Panc1 (cell line): ENCODE data around the gene ABCG1. TPM values are rescaled to one million over a fixed set of nuclear protein-coding genes. Genes with fewer than 3 reads are reported as not detected.

Experiments used
- ATAC-seq: fragments of 200-7000 bp; cut with Tn5 transposase; 2 replicates; pipeline ENCODE4 v1.9.1; 2020; ENCODE audit warnings: mild to moderate bottlenecking, moderate library complexity
- BruUV-seq: library from RNA; stranded (reverse); fragments of 400-500 nt; replicated peaks from 2 replicates; lab custom pipeline; 2021; lab: Mats Ljungman, UMichigan
- CTCF ChIA-PET: fragments of 300-600 bp; sonication (Branson Sonifier 250); formaldehyde crosslinking; loops from one replicate; lab custom pipeline; 2022; ENCODE audit warnings: antibody characterized with exemption; lab: Charles Lee
- POLR2A ChIA-PET: fragments of 300-600 bp; sonication (Branson Sonifier 250); formaldehyde crosslinking; loops from one replicate; lab custom pipeline; 2022; ENCODE audit warnings: antibody characterized with exemption; lab: Charles Lee
- DNase-seq: peaks from one replicate; pipeline ENCODE4 v3.0.0-alpha.2; 2010; ENCODE audit warnings: low read depth, low spot score
- H3K27ac ChIP-seq: 2 replicates; pipeline ENCODE4 v1.5.1; 2011; ENCODE audit warnings: mild to moderate bottlenecking, low read length, inconsistent platforms
- H3K27me3 ChIP-seq: fragments of 200-500 bp; sonication (Bioruptor generic); 2 replicates; pipeline ENCODE4 v1.6.0; 2014; ENCODE audit warnings: low read length, inconsistent platforms; ENCODE audit not compliant: control insufficient read depth, insufficient read depth
- H3K36me3 ChIP-seq: fragments of 200-500 bp; sonication (Bioruptor generic); 2 replicates; pipeline ENCODE4 v1.5.1; 2014; ENCODE audit warnings: inconsistent platforms, mild to moderate bottlenecking, low read length, moderate library complexity; ENCODE audit not compliant: control insufficient read depth, insufficient read depth
- H3K4me1 ChIP-seq: 2 replicates; pipeline ENCODE4 v1.5.1; 2011; ENCODE audit warnings: inconsistent platforms, mild to moderate bottlenecking, low read length, moderate library complexity; ENCODE audit not compliant: control insufficient read depth, insufficient read depth
- H3K4me3 ChIP-seq, 2 experiments: 2 replicates each; pipeline ENCODE4 v1.5.1; 2011 to 2012; ENCODE audit warnings: low read depth in 2 of 2, low read length in 2 of 2, mild to moderate bottlenecking in 2 of 2, inconsistent platforms in 1 of 2, moderate library complexity in 1 of 2
- H3K9me3 ChIP-seq: fragments of 200-500 bp; sonication (Bioruptor generic); 2 replicates; pipeline ENCODE4 v1.5.1; 2014; ENCODE audit warnings: low read depth, mild to moderate bottlenecking, inconsistent platforms, low read length, moderate library complexity; ENCODE audit not compliant: control insufficient read depth, insufficient read depth
- POLR2AphosphoS5 ChIP-seq: IDR thresholded peaks from 2 replicates; pipeline ENCODE4 v1.6.1; 2012; ENCODE audit warnings: mild to moderate bottlenecking, low read depth, low read length, moderate library complexity
- SIN3A ChIP-seq: IDR thresholded peaks from 2 replicates; pipeline ENCODE4 v1.6.1; 2012; ENCODE audit warnings: low read depth, mild to moderate bottlenecking, low read length, moderate library complexity, borderline replicate concordance; ENCODE audit not compliant: insufficient read depth
- TCF7L2 ChIP-seq: IDR thresholded peaks from 2 replicates; pipeline ENCODE4 v1.6.1; 2011; ENCODE audit warnings: mild to moderate bottlenecking, low read depth, low read length, inconsistent platforms
- in situ Hi-C: cut with HindIII; loops from 2 replicates; pipeline ENCODE4 v1.10.0; 2016; ENCODE audit warnings: low sequenced_read_pairs, low pct_unique_long_range_greater_than_20kb
- intact Hi-C: fragments of 100-400 bp; cut with micrococcal nuclease; formaldehyde crosslinking; loops from one replicate; pipeline ENCODE4 v1.10.0; 2022; ENCODE audit not compliant: unreplicated experiment
- total RNA-seq: library from RNA; stranded (reverse); gene quantifications from one replicate; pipeline ENCODE4 v1.2.1, GENCODE V29; 2021; ENCODE audit not compliant: unreplicated experiment
- TF ChIP-seq, protein P1 (sequence below), 2 experiments: IDR thresholded peaks; 2 replicates each; pipeline ENCODE4 v1.6.1; 2011 to 2012; ENCODE audit warnings: low read depth in 2 of 2, control low read depth in 1 of 2, low read length in 1 of 2, mild to moderate bottlenecking in 1 of 2, moderate library complexity in 1 of 2; ENCODE audit not compliant: insufficient read depth in 1 of 2
- TF ChIP-seq, protein P2 (sequence below): fragments of 450-650 bp; IDR thresholded peaks from 2 replicates; pipeline ENCODE4 v1.5.1; 2017; ENCODE audit warnings: mild to moderate bottlenecking

Gene ABCG1
- total RNA-seq, 1 experiment from 2014 or later: 0.80 TPM

DNA sequence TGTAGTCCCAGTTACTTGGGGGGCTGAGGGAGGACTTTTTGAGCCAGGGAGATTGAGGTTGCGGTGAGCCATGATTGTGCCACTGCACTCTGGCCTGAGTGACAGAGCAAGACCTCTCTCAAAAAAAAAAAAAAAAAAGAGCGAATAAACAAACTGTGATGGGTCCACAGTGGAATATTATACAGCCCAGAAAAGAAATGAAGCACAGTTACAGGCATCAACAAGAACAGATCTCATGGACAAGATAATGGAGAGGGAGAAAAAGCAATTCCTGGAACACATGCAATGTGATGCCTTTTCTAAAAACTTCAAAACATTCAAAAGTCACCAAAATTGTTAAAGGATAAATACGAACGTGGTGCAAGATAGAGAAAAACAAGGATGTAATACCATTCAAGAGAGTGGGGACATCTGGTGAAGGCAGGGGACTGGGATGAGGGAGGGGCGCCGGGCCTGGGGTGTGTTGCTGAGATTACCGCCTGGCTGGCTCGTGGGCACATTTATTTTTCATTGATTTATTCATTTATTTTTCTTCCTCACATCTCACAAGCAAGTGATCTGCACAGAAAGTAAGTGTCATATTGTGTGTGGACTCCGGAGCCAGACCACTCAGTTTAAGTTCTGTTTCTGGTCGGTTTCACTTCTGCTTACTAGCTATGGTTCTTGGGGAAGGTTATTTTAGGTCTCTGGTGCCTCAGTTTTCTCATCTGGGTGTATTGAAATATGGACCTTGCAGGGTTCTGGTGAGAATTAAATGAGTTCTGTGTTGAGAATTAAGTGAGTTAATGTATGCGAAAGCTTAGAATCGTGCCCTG lies 30.1 kb downstream of the ABCG1 start:
- no peaks in the 10 kb centered on the region for H3K4me1 ChIP-seq
- TF ChIP-seq, protein P1, sequence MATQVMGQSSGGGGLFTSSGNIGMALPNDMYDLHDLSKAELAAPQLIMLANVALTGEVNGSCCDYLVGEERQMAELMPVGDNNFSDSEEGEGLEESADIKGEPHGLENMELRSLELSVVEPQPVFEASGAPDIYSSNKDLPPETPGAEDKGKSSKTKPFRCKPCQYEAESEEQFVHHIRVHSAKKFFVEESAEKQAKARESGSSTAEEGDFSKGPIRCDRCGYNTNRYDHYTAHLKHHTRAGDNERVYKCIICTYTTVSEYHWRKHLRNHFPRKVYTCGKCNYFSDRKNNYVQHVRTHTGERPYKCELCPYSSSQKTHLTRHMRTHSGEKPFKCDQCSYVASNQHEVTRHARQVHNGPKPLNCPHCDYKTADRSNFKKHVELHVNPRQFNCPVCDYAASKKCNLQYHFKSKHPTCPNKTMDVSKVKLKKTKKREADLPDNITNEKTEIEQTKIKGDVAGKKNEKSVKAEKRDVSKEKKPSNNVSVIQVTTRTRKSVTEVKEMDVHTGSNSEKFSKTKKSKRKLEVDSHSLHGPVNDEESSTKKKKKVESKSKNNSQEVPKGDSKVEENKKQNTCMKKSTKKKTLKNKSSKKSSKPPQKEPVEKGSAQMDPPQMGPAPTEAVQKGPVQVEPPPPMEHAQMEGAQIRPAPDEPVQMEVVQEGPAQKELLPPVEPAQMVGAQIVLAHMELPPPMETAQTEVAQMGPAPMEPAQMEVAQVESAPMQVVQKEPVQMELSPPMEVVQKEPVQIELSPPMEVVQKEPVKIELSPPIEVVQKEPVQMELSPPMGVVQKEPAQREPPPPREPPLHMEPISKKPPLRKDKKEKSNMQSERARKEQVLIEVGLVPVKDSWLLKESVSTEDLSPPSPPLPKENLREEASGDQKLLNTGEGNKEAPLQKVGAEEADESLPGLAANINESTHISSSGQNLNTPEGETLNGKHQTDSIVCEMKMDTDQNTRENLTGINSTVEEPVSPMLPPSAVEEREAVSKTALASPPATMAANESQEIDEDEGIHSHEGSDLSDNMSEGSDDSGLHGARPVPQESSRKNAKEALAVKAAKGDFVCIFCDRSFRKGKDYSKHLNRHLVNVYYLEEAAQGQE (IDR thresholded peaks at IDR 0.05; ENCODE audit: insufficient read depth in 1 of 2, low read depth in 2 of 2, low read length in 1 of 2): no peak
- TF ChIP-seq, protein P2, sequence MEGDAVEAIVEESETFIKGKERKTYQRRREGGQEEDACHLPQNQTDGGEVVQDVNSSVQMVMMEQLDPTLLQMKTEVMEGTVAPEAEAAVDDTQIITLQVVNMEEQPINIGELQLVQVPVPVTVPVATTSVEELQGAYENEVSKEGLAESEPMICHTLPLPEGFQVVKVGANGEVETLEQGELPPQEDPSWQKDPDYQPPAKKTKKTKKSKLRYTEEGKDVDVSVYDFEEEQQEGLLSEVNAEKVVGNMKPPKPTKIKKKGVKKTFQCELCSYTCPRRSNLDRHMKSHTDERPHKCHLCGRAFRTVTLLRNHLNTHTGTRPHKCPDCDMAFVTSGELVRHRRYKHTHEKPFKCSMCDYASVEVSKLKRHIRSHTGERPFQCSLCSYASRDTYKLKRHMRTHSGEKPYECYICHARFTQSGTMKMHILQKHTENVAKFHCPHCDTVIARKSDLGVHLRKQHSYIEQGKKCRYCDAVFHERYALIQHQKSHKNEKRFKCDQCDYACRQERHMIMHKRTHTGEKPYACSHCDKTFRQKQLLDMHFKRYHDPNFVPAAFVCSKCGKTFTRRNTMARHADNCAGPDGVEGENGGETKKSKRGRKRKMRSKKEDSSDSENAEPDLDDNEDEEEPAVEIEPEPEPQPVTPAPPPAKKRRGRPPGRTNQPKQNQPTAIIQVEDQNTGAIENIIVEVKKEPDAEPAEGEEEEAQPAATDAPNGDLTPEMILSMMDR: no peak
- TF ChIP-seq TCF7L2 (no peak), POLR2AphosphoS5 (no peak), SIN3A (no peak)
- in situ Hi-C loops (no loop called here), intact Hi-C loops (no loop called here)
- H3K27me3 ChIP-seq: no peaks in the 10 kb centered on the region; the same call in 1 of the 2 replicates
- CTCF ChIA-PET: no interaction called here
- no peak for ATAC-seq
- H3K4me3 ChIP-seq: no peak overlapping the region
- no peak for DNase-seq
- no peaks in the 10 kb centered on the region for H3K36me3 ChIP-seq
- no TSS peak for BruUV-seq
- H3K9me3 ChIP-seq: no peaks in the 10 kb centered on the region
- H3K27ac ChIP-seq: no peak overlapping the region
- POLR2A ChIA-PET: no interaction called here

DNA sequence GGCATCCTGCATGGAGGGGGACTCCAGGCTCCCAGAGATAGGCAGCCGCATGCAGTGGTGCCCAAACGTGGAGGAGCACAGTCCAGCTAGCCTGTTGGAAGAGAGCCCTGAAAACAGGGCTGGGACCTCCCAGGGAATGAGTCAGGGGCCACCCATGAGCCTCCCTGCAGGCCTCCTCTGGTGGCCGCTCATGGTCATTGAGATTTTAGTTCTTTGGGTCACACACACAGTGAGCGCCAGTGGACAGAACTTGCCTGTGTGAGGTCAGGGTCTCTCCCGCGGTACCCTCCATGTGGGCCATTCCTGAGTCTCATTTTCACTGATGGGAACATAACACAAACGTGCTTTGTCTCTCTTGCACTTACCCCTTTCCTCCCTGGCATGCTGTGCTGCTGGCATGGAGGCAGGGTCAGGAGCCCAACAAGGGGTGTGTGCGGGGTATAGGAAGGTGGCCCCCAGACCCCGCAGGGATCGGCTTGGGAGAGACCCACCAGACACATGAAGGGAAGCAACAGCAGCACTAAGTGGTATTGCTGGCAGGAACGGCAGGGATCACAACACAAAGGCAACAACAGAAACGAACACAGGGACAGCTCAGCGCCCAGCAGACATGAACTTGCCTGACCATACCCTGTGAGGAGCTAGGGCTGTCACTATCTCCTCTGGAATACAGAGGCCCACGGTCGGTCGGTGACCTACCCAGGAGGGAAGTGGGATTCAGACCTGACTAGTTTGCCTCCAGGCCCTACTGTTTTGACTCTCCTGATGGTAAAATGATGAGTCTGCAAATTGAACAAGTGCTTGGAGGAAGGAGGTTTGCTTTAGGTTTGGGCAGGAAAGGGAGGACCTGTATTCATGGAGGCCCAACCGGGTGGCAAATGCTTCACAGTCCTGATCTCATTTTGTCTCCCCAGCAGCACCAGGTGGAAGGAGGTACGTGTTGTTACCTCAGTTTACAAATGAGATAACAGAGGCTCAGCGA lies 31.8 kb downstream of the ABCG1 start:
- in situ Hi-C loops: no loop called here
- no peaks in the 10 kb centered on the region for H3K9me3 ChIP-seq
- BruUV-seq: no TSS peak

More for the DNA sequence above, 31.8 kb downstream of the ABCG1 start:
- DNase-seq (no peak), ATAC-seq (no peak)
- no peak overlapping the region for H3K27ac ChIP-seq
- no peak overlapping the region for H3K4me3 ChIP-seq
- CTCF ChIA-PET: no interaction called here
- intact Hi-C loops: loop anchor here (10.0 kb wide), 1 partner anchor 106 kb away; no protein-coding TSS in a partner anchor
- H3K4me1 ChIP-seq: no peaks in the 10 kb centered on the region
- no peaks in the 10 kb centered on the region; the same call in 1 of the 2 replicates for H3K27me3 ChIP-seq
- POLR2A ChIA-PET: no interaction called here
- H3K36me3 ChIP-seq: no peaks in the 10 kb centered on the region
- TF ChIP-seq, protein P1 (IDR thresholded peaks at IDR 0.05; ENCODE audit: insufficient read depth in 1 of 2, low read depth in 2 of 2, low read length in 1 of 2): no peak
- TF ChIP-seq TCF7L2: no peak
- TF ChIP-seq, protein P2: no peak
- TF ChIP-seq POLR2AphosphoS5: no peak
- TF ChIP-seq SIN3A: no peak
